Measurements from ENCODE around the gene TRPC4.

GRCh38 chr13:37772644-37773043 is 96.9 kb downstream of the TRPC4 start:
- TF ChIP-seq CTCF (IDR thresholded peaks at IDR 0.05) (no peak), POLR2A (IDR thresholded peaks at IDR 0.05) (no peak)

All from adrenal gland (tissue), 5 donors.